HG02885 (cell line): Measurements from ENCODE around the gene HBP1.
"Not testable (repeated sequence)": the region's sequence is repeated elsewhere in the genome, so short reads cannot be mapped to it uniquely, and the experiment has no call there.

Experiments
- ATAC-seq: cut with Tn5 transposase; IDR thresholded peaks from one replicate; pipeline ENCODE4 v1.9.1; 2021; ENCODE audit warnings: mild to moderate bottlenecking; ENCODE audit not compliant: unreplicated experiment, poor library complexity

Gene HBP1

DNA sequence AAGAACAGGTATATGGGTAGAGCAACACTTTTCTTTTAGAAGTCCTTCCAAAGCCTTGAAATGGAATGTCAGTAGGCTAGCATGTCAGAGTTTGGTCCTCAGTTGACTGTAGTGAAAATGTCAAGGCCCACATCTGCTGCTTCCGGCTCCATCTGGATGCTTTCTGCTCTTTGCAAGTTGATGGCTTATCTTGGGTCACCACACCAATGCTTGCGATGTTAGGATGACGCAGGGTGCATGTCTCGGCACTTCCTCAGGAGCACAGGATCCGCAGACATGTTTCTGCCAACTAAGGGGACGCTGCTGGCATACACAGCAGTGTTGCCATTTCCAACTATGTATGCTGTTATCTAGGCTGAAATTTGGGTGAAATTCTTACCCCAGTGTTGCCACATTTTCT, 14.0 kb upstream of the HBP1 start:
- ATAC-seq = no peak

DNA sequence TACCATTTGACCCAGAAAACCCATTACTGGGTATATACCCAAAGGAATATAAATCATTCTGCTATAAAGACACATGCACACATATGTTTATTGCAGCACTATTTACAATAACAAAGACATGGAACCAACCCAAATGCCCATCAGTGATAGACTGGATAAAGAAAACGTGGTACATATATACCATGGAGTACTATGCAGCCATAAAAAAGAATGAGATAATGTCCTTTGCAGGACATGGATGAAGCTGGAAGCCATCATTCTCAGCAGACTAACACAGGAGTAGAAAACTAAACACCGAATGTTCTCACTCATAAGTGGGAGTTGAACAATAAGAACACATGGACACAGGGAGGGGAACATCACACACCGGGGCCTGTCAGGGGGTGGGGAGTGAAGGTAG, 13.1 kb upstream of the HBP1 start:
- not testable (repeated sequence) for ATAC-seq

DNA sequence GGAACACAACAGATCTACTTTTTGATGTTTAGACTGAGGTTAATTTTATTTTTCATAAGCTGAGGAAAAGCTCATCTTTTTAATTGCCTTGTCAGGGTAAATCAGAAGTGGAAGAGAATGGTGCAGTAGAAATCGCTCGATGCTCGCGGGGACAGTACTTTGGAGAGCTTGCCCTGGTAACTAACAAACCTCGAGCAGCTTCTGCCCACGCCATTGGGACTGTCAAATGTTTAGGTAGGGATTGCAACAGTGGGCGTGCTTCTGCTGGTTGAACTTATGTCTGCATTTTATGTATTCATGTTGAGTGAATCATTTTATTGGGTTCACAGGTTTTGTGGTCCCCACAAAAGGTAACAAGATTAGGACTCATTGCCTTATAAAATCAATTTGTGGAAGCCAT, 11.7 kb upstream of the HBP1 start:
- no peak for ATAC-seq

DNA sequence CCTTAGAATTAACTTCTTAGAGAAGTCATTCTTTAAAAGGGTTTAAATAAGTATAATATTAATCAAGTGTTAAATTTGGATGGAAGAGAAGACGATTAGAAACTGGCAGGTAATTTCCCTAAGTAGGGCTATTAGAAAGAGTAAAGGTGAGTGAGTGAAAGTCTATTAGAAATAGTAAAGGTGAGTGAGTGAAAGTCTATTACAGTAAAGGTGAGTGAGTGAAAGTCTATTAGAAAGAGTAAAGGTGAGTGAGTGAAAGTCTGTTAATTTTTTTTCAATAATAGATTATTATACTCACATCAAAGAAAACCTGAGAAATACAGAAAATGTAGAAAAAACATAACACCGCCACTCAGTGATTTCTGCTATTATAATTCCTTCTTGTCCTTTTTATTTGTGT, 10.8 kb upstream of the HBP1 start:
- no peak for ATAC-seq

DNA sequence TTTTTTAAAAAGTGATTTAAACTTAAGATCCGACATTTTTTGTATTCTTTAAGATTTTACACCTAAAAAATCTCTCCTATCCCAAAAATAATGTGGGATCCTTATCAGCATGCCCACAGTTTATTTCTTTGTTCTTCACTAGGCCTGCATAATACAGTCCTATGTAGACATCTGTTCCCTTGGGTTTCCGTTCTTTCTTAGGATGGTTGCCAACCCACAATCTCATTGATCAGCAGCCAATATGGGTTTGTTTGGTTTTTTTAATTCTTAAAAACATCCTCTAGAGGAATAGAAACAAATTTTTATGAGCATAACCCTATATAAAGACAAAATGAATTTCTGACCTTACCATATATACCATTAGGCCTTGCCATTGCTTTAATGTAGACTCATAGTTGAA, 8.4 kb upstream of the HBP1 start:
- ATAC-seq = no peak

DNA sequence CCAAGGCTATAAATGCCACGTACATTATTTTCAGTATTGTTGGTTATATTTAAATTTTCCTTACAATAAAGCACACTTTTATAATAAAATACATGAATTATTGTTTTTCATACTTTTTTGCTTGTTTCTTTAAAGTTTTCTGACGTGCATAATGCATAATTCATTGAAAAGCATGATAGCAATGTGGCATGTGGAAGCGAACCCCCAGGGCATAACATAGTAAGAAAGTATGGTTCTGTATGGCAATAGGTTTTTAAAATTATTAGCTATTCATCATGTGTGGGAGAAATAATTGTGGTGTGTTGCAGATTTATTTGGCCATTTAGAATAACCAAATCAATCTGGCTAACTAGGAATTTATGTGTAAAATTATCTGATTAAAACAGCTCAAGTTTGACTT, 7.4 kb upstream of the HBP1 start:
- no peak for ATAC-seq

DNA sequence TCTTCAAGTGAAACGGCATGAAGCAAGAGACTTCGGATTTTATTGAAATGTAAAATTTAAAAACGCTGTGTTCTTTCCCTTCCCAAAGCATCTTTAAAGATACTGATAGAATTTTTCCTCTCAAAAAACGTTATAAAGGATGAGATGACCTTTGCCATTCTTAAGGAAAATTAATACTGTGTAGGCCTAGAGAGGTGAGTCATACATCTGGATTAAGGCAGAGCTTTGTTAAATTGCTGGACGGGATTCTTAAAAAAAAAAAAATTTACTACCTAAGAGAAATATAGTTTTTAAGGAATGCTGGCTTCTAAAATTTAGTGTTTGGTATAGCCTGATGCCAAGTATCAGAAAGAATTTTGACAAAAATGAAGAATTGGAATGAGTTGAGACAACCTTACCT, 6.3 kb upstream of the HBP1 start:
- ATAC-seq = no peak

DNA sequence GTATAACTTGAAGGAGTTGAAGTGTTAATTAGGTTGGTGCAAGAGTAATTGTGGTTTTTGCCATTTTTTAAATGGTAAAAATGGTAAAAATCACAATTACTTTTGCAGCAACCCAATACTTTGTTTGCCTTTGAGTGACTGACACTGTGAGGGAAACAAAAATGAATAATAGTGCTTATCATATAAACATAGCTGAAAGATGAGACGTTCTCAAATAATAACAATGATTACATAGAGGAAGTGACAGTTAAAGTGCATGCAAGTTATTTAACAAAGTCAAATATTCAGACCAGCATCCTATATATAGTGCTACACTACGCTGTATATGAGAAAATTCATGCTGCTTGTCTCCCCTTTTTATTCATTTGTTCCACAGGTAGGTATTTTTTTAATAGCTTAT, 4.7 kb upstream of the HBP1 start:
- no peak for ATAC-seq

DNA sequence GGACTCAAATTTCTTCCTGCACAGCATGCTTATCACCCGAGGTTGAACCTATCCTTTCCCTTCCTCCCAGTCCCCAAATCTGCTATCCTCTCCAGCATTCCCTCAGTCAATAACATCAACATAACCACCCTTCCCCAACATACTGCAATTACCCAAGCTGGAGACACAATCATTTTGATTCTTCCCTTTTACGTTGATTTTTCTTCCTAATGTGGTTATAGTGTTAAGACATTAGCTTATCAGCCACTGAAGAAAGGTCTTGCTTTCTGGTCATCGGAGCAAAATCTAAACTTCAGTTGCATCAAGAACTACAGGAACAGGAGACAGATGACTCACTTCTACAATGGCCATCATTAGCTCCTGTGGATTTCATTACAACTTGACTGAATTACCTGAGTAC, 3.5 kb upstream of the HBP1 start:
- no peak for ATAC-seq

DNA sequence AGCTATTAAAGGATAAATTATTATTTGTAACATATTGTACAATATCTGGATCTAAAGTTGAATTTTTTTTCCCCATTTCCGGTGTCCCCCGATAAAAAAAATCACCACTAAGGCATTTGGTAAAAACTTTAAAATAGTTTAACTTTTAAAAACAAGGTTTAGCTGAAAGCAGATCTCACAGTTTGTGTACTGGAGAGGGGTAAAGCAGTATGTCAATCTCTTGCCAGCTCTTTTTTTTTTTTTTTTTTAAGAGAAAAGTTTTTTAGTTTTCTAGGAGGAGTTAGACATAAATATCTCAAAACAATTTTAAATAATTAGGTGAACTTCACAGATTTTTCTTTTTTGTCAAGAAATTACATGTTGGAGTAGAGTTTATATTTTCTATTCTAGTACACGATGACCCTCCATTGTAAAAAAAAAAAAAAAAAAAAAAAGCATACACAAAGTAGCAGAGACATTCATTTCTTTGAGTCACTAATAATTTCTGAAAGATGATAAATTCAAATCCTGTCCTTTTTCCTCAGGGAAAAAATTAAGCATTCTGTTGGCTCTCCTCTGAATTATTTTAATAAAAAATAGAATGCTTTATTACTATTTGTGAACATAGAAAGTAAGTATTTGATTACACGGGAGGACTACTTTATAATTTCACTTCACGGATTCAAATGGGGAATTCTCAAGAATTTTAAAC, 1.9 kb upstream of the HBP1 start:
- ATAC-seq = no peak

DNA sequence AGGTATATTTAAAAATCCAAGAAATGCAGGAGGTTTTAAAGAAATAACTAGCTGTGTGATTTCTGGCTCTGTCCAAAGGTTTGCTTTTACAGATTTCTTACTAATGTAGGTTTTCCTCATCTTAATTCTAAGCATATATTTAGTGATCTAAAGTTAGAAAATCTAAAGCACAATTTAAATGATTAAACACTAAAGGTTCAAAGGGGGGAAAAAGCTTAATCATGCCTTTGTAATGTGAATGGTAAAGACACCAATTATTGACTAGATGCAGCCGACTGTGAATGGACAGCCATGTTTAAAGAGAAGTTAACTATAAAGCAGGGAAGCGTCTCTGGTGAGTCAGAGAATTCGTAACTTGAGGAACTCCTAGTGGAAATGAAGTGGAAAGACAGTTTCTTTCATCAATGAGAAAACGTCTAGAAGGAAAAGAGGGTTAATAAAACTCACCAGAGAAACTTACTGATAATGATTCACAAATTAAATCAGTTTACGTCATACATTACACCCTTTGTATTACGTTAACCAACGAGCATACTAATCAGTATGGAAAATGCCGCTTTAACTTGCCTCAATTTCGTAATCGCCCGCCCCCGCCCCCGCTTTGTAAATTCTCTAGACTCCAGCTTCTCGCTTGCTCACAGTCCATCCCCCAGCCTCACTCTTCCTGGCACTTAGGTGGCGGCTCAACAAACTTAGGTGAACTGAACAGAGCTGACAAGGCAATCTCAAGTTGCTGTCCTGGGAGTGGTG, 1.1 kb upstream of the HBP1 start:
- ATAC-seq = no peak

DNA sequence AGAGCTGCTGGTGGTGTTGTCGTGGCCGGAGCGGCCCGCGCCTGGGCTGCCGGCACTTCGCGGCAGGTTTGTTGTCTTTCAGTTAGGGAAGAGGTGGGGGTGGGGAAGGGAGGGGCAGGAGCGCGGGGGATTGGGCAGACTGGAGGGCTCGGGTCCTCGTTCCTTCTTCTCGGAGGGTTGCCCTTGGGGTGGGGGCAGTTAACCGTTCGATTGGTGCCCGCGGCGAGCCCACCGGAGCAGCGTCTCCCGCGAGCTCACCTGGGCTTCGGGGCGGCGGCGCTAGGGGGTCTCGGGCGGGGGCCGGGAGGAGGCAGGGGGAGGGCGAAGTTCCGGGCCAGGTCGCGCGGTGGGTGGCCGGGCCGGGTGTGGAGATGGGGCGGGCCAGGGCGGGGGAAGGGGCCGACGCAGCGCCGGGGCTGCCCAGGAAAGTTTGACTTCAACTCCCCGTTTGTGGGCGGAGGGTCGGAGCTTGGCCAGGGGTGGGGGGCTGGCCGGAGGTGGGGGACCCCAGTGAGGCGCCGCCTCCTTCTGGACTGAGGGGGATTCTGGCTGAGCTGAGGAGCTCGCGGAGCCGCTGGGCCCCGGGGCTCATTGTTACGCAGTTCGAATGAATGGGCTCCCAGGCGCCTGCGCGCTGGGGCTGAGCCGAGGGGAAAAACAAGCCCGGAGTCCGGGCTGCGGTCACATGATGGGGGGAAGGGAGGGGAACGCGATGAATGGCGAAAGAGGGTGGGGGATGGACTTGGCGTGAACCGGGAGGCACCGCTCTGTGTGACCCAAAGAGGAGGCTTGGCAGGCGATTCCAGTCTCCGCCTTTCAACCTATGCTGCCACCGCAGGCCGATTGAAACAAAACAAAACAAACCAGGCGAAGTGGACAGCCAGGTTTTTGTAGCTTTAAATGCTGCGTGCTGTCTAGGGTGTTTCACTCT, 582 bp downstream of the HBP1 start:
- peak; percentile 30 for ATAC-seq

DNA sequence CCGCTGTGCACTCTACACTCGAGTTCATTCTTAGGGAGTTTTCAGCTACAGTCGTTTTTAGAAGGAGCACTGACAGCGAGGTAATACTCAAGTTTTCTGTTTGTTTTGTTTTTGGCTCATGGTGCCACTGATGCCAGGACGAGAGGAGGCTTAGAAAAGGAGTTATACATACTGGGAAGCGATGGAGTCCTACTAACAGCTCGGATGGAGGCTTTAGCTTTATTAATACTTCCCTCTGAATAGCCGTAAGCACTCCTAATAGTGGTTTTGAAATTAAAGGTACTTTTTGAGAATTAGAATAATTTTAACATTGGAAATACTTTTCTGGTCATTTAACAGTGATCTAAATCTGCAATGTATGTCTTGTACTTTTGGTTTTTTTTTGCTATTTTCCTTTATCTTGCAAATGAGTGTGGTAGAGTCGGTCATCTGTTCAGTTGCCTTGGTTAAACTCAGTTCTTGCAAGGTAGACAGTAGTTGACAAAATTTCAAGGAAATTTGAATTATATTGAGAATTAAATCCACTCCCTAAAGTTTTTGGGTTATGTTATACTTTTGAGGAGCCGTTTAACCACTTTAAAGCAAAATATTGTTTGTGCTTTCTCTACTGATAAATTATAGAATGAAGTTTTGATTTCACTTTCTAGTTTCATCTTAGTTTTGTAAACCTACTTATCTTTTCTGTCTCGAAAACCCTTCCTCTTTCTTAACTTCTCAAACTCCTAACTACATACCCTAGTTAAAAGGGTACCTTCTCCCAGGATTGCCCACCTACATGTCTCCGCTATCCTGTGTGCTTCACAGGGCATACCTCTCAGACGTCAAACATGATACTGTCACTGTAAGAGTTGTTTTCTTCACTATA, 1.5 kb downstream of the HBP1 start:
- ATAC-seq = no peak

DNA sequence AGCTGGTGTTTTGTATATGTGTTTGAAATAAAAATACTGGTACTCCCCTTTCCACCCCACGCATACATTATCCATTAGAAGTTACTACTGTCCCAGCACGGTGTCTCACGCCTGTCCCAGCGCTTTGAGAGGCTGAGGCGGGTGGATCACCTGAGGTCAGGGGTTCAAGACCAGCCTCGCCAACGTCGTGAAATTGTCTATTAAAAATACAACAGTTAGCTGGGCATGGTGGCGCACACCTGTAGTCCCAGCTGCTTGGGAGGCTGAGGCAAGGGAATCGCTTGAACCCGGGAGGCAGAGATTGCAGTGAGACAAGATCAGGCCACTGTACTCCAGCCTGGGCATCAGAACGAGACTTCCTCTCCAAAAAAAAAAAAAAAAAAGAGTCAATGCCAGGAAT, 2.7 kb downstream of the HBP1 start:
- no peak for ATAC-seq

DNA sequence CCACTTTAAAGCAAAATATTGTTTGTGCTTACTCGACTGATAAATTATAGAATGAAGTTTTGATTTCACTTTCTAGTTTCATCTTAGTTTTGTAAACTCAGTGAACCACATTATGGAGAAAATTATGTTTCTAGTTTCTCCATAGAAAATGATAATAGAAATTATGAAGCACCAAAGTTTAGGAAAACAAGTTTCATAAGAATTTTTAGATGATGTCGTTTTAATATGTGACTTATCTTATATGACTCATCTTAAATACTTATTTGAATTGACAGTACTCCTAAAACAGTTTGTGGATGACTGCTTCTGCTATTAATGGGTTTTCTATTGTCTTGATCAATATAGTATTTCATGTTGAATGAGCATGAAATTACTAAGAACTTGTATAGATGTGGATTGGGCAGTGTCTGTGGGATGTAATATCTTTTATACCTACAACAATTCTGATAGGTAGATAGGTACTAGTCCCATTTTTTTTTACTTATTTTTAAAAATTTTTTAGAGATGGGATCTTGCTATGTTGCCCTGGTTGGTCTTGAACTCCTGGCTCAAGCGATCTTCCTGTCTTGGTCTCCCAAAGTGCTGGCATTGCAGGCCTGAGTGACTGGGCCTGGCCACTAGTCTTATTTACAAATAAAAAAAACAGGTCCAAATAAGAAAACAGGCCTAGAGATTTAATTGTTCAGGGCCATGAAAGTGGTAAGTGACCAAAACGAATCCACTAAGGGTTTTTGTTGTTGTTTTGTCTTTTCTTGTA, 3.7 kb downstream of the HBP1 start:
- no peak for ATAC-seq

DNA sequence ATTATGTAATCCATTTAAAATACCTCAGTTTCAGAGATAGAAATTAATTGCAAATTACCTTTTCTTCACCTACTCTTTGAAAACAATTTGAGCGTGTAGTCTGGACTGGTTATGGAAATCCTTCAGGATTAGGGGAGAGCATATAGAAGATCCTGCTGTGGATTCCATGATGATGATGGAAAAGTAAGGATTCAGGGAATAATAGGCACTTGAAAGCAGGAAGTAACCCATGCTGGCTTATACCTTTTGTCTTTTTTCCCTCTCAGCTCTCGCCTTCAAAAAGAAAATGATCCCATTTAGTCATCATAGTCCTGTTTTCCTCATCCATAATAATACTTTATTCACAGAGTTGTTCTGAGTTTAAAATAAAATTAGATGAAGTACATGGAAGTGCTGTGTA, 4.4 kb downstream of the HBP1 start:
- ATAC-seq = no peak

DNA sequence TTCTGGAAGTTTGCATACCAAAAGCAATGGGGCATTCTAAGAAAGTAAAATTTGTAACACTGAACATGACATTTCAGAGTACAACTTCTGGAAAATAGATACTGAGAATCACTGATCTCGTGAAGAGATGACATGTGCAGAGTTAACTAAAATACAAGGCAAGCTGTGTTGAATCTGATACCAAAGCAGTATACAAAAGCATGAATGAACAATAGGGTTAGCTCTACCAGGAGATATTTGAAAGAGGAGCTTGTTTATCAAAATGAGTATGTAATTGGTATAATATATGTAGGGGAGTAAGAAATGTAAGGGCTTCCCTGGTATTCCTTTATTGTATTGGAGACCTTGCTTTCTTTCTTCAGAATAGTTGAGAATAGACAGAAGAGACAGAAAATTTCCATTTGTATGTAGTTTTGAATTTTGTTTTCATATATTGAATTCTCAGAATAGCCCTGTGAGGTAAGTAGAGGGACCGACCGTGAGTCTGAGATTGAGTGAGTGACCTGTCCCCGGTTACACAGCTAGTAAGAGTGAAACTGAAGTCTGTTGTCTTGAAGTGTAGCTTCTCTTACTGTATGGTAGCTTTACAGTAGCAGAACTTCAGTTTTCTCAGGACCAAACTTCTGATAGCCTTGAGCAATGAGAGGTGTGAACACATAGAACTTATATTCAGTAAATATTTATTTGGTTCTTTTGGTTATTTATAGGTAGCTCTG, 5.0 kb downstream of the HBP1 start:
- peak; percentile 74 for ATAC-seq

DNA sequence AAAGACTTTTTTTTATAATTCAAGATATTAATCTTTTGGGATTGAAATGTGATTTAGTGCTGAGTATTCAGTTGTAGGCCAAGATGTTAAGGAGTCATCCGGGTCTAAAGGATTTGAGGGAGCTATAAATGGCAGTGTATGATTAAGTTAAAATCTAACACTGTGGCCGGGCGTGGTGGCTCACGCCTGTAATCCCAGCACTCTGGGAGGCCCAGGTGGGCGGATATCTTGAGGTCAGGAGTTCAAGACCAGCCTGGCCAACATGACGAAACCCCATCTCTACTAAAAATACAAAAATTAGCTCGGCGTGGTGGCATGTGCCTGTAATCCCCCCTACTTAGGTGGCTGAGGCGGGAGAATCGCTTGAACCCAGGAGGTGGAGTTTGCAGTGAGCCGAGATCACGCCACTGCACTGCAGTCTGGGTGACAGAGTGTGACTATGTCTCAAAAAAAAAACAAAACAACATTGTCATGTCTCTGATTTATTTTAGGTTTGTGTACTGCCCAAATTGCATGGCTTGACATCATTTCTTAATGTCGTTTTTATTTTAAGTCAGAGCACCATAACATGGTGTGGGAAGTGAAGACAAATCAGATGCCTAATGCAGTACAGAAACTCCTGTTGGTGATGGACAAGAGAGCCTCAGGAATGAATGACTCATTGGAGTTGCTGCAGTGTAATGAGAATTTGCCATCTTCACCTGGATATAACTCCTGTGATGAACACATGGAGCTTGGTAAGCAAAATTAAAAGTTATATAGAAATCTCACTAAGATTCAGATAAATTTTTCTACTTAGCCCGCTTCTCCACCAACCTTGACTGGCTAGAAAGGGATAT, 10.7 kb downstream of the HBP1 start:
- ATAC-seq = no peak
